HG02623 (cell line): ENCODE results near the gene CLDN10.
"Not testable (repeated sequence)": the region's sequence is repeated elsewhere in the genome, so short reads cannot be mapped to it uniquely, and the experiment has no call there.

Source experiments
- ATAC-seq: cut with Tn5 transposase; IDR thresholded peaks from one replicate; pipeline ENCODE4 v1.9.1; 2021; ENCODE audit warnings: moderate library complexity; ENCODE audit not compliant: unreplicated experiment

CLDN10 gene

GRCh38 chr13:95541308-95541707, 11.2 kb upstream of the CLDN10 start:
- no peak for ATAC-seq

- ATAC-seq, result no peak
Observed at GRCh38 chr13:95541911-95542474, 10.5 kb upstream of the CLDN10 start.

GRCh38 chr13:95544293-95544692, 8.2 kb upstream of the CLDN10 start:
- ATAC-seq, result no peak

- ATAC-seq, result no peak
Observed at GRCh38 chr13:95546919-95547318, 5.6 kb upstream of the CLDN10 start.

GRCh38 chr13:95547531-95548167, 4.9 kb upstream of the CLDN10 start:
- ATAC-seq, result no peak

GRCh38 chr13:95552208-95552538, 347 bp upstream of the CLDN10 start:
- ATAC-seq, result no peak

- ATAC-seq, result no peak
Observed at GRCh38 chr13:95553581-95554385, 1.3 kb downstream of the CLDN10 start.

GRCh38 chr13:95557013-95557412, 4.5 kb downstream of the CLDN10 start:
- no peak for ATAC-seq

- ATAC-seq, result no peak
Observed at GRCh38 chr13:95559100-95559499, 6.6 kb downstream of the CLDN10 start.

GRCh38 chr13:95560387-95560786, 7.9 kb downstream of the CLDN10 start:
- no peak for ATAC-seq

GRCh38 chr13:95564091-95564490, 11.6 kb downstream of the CLDN10 start:
- no peak for ATAC-seq

- ATAC-seq, result no peak
Observed at GRCh38 chr13:95564733-95565291, 12.3 kb downstream of the CLDN10 start.

- ATAC-seq, result not testable (repeated sequence)
Observed at GRCh38 chr13:95565758-95566157, 13.2 kb downstream of the CLDN10 start.

GRCh38 chr13:95568131-95568530, 15.6 kb downstream of the CLDN10 start:
- ATAC-seq, result no peak

GRCh38 chr13:95570016-95570415, 17.5 kb downstream of the CLDN10 start:
- no peak for ATAC-seq

GRCh38 chr13:95571941-95572340, 19.4 kb downstream of the CLDN10 start:
- ATAC-seq, result no peak

- ATAC-seq, result no peak
Observed at GRCh38 chr13:95573221-95573620, 20.7 kb downstream of the CLDN10 start.

- ATAC-seq, result peak; percentile 83
Observed at GRCh38 chr13:95579303-95579702, 26.8 kb downstream of the CLDN10 start.

- ATAC-seq, result no peak
Observed at GRCh38 chr13:95585867-95586266, 33.3 kb downstream of the CLDN10 start.

GRCh38 chr13:95588134-95588533, 35.6 kb downstream of the CLDN10 start:
- ATAC-seq, result no peak

GRCh38 chr13:95588721-95589120, 36.2 kb downstream of the CLDN10 start:
- no peak for ATAC-seq

- ATAC-seq, result no peak
Observed at GRCh38 chr13:95593462-95593861, 40.9 kb downstream of the CLDN10 start.
